Heart left ventricle (tissue), 13 donors: ENCODE data around the gene TRAF2.

Source experiments
- POLR2A ChIP-seq, 2 donors: fragments of 450-650 bp; IDR thresholded peaks; one replicate each; pipeline ENCODE4 v1.6.1; 2017; ENCODE audit warnings: antibody characterized with exemption in 2 of 2, mild to moderate bottlenecking in 2 of 2, moderate library complexity in 2 of 2
- TF ChIP-seq, protein P1 (sequence below), 12 donors: fragments of 200-600 bp; sonication (generic) in 4 of 12; IDR thresholded peaks; one replicate each; pipeline versions ENCODE4 v1.5.0 to v1.8.0; 2018 to 2022; ENCODE audit warnings: antibody characterized with exemption in 12 of 12, mild to moderate bottlenecking in 5 of 12
- donor health status: ischemic (EF 13 %, LVEDD 7.1; RV severe dilation, severe dysfunction).
- donor health status: DM: no; HTN: yes; CAD: no.
- donor health status: DM: no; HTN: no; CAD: no.
- donor health status: ischemic (EF 25% LVEDD 6.9; RV normal size, moderate dysfunction).
- donor health status: ischemic (EF 25% LVEDD 5.7; RV mildly dilated, moderate dysfunction).
- donor health status: ischemic (EF 35%, LVEDD 5.7; RV mildly dilated, moderate dysfunction).
- donor health status: nonischemic (EF 11% LVEDD 7.7; RV severe dilation, severe dysfunction).
- donor health status: DM: yes; HTN: yes; CAD: no.
- donor health status: PGD.
- donor health status: ischemic (EF 29% LVEDD 5.4; RV normal size, mild dysfunction).
- donor health status: nonischemic (EF 23%, LVEDD 6.1; RV moderate dilation, normal function).

- TF ChIP-seq POLR2A (IDR thresholded peaks at IDR 0.05) = no peak
- TF ChIP-seq, protein P1, sequence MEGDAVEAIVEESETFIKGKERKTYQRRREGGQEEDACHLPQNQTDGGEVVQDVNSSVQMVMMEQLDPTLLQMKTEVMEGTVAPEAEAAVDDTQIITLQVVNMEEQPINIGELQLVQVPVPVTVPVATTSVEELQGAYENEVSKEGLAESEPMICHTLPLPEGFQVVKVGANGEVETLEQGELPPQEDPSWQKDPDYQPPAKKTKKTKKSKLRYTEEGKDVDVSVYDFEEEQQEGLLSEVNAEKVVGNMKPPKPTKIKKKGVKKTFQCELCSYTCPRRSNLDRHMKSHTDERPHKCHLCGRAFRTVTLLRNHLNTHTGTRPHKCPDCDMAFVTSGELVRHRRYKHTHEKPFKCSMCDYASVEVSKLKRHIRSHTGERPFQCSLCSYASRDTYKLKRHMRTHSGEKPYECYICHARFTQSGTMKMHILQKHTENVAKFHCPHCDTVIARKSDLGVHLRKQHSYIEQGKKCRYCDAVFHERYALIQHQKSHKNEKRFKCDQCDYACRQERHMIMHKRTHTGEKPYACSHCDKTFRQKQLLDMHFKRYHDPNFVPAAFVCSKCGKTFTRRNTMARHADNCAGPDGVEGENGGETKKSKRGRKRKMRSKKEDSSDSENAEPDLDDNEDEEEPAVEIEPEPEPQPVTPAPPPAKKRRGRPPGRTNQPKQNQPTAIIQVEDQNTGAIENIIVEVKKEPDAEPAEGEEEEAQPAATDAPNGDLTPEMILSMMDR (IDR thresholded peaks at IDR 0.05) = no peak
Observed at GRCh38 chr9:136969774-136970173, 83.5 kb downstream of the TRAF2 start.
